HG02840 (cell line): ENCODE data around the gene IDH3A.
"Not testable (repeated sequence)": the region's sequence is repeated elsewhere in the genome, so short reads cannot be mapped to it uniquely, and the experiment has no call there.

Experiments
- ATAC-seq: cut with Tn5 transposase; IDR thresholded peaks from one replicate; pipeline ENCODE4 v1.9.1; 2021; ENCODE audit warnings: mild to moderate bottlenecking, moderate library complexity, moderate number of reproducible peaks; ENCODE audit not compliant: unreplicated experiment, low FRiP score

Gene IDH3A

GRCh38 chr15:78129077-78129750 is 19.9 kb upstream of the IDH3A start:
- no peak for ATAC-seq

GRCh38 chr15:78129751-78130287 is 19.3 kb upstream of the IDH3A start:
- ATAC-seq = no peak

GRCh38 chr15:78130466-78131294 is 18.5 kb upstream of the IDH3A start:
- ATAC-seq = peak; percentile 16

GRCh38 chr15:78131295-78132061 is 17.7 kb upstream of the IDH3A start, which contains the start of gene CIB2:
TSS of gene CIB2 (minus strand) at chr15:78131445. CDS start at chr15:78131215, 230 bp downstream.
- peak; percentile 70 for ATAC-seq

GRCh38 chr15:78133801-78134200 is 15.4 kb upstream of the IDH3A start:
- ATAC-seq = no peak

- no peak for ATAC-seq
Observed at GRCh38 chr15:78139578-78139977, 9.6 kb upstream of the IDH3A start.

- no peak for ATAC-seq
Observed at GRCh38 chr15:78140292-78140691, 8.9 kb upstream of the IDH3A start.

- no peak for ATAC-seq
Observed at GRCh38 chr15:78142332-78142731, 6.8 kb upstream of the IDH3A start.

GRCh38 chr15:78146425-78147154 is 2.6 kb upstream of the IDH3A start:
- no peak for ATAC-seq

- ATAC-seq = no peak
Observed at GRCh38 chr15:78147566-78147965, 1.6 kb upstream of the IDH3A start.

- no peak for ATAC-seq
Observed at GRCh38 chr15:78148392-78149067, 632 bp upstream of the IDH3A start.

- no peak for ATAC-seq
Observed at GRCh38 chr15:78149805-78150751, 916 bp downstream of the IDH3A start.

GRCh38 chr15:78151075-78151474 is 1.9 kb downstream of the IDH3A start:
- not testable (repeated sequence) for ATAC-seq

- no peak for ATAC-seq
Observed at GRCh38 chr15:78154955-78155354, 5.8 kb downstream of the IDH3A start.

- ATAC-seq = no peak
Observed at GRCh38 chr15:78155355-78155939, 6.3 kb downstream of the IDH3A start.

GRCh38 chr15:78156653-78157052 is 7.5 kb downstream of the IDH3A start:
- no peak for ATAC-seq

- ATAC-seq = no peak
Observed at GRCh38 chr15:78157203-78157602, 8.0 kb downstream of the IDH3A start.

- ATAC-seq = no peak
Observed at GRCh38 chr15:78159395-78159794, 10.2 kb downstream of the IDH3A start.
